Measurements from ENCODE around the gene CCDC187.

The CCDC187 gene

GRCh38 chr9:136297016-136297691, 6.7 kb downstream of the CCDC187 start:
- peak; percentile 51 for DNase-seq

- no peak for DNase-seq
Measured at GRCh38 chr9:136296434-136297015, 7.4 kb downstream of the CCDC187 start.

GRCh38 chr9:136295542-136296433, 8.1 kb downstream of the CCDC187 start:
- DNase-seq = no peak

- DNase-seq = no peak
Measured at GRCh38 chr9:136295055-136295454, 8.8 kb downstream of the CCDC187 start.

GRCh38 chr9:136294437-136294836, 9.5 kb downstream of the CCDC187 start:
- no peak for DNase-seq

GRCh38 chr9:136293476-136294077, 10.3 kb downstream of the CCDC187 start:
- no peak for DNase-seq

GRCh38 chr9:136292591-136293448, 11.1 kb downstream of the CCDC187 start:
- peak; percentile 32 for DNase-seq

GRCh38 chr9:136292026-136292538, 11.8 kb downstream of the CCDC187 start:
- no peak for DNase-seq

- no peak for DNase-seq
Measured at GRCh38 chr9:136291306-136292025, 12.4 kb downstream of the CCDC187 start.

GRCh38 chr9:136290508-136291000, 13.3 kb downstream of the CCDC187 start:
- no peak for DNase-seq

- DNase-seq = no peak
Measured at GRCh38 chr9:136289651-136290507, 14.0 kb downstream of the CCDC187 start.

- no peak for DNase-seq
Measured at GRCh38 chr9:136287960-136288753, 15.7 kb downstream of the CCDC187 start.

GRCh38 chr9:136286987-136287379, 16.9 kb downstream of the CCDC187 start:
- DNase-seq = no peak

GRCh38 chr9:136286359-136286986, 17.4 kb downstream of the CCDC187 start:
- DNase-seq = no peak

- DNase-seq = no peak
Measured at GRCh38 chr9:136285501-136286358, 18.2 kb downstream of the CCDC187 start.

GRCh38 chr9:136284951-136285350, 18.9 kb downstream of the CCDC187 start:
- DNase-seq = no peak

GRCh38 chr9:136284311-136284710, 19.6 kb downstream of the CCDC187 start:
- DNase-seq = no peak
